MCF 10A (cell line): ENCODE data around the gene NAV3. TPM values are rescaled to one million over a fixed set of nuclear protein-coding genes. Genes with fewer than 3 reads are reported as not detected.
"Not testable (repeated sequence)": the region's sequence is repeated elsewhere in the genome, so short reads cannot be mapped to it uniquely, and the experiment has no call there.

Experiments
- BruUV-seq: library from RNA; stranded (reverse); fragments of 400-500 nt; replicated peaks from 2 replicates; lab custom pipeline; 2021; lab: Mats Ljungman, UMichigan
- CTCF ChIA-PET: fragments of 300-600 bp; sonication (Branson Sonifier 250); formaldehyde crosslinking; extraction: SDS; loops from one replicate; lab custom pipeline; 2021; ENCODE audit warnings: antibody characterized with exemption, inconsistent platforms; lab: Yijun Ruan, JAX
- POLR2A ChIA-PET: fragments of 300-600, 350-650 bp; sonication (Branson Sonifier 250); formaldehyde crosslinking; extraction: SDS; loops from one replicate; lab custom pipeline; 2020; ENCODE audit warnings: antibody characterized with exemption, inconsistent platforms; lab: Yijun Ruan, JAX
- DNase-seq: peaks from one replicate; pipeline ENCODE4 v3.0.0-alpha.2; 2018; ENCODE audit not compliant: unreplicated experiment
- H3K27ac Mint-ChIP-seq: one replicate; pipeline ENCODE4 v1.8.0; 2022; ENCODE audit warnings: mild to moderate bottlenecking, low read depth, mixed read lengths; ENCODE audit not compliant: unreplicated experiment
- H3K27me3 Mint-ChIP-seq: one replicate; pipeline ENCODE4 v1.8.0; 2022; ENCODE audit warnings: mixed read lengths; ENCODE audit not compliant: insufficient read depth, unreplicated experiment
- H3K36me3 Mint-ChIP-seq: one replicate; pipeline ENCODE4 v1.8.0; 2022; ENCODE audit warnings: mild to moderate bottlenecking, moderate library complexity, mixed read lengths; ENCODE audit not compliant: insufficient read depth, unreplicated experiment
- H3K4me1 Mint-ChIP-seq: one replicate; pipeline ENCODE4 v1.8.0; 2022; ENCODE audit warnings: mixed read lengths; ENCODE audit not compliant: insufficient read depth, unreplicated experiment
- H3K4me3 Mint-ChIP-seq: one replicate; pipeline ENCODE4 v1.8.0; 2022; ENCODE audit warnings: mild to moderate bottlenecking, moderate library complexity, mixed read lengths; ENCODE audit not compliant: unreplicated experiment
- H3K9me3 Mint-ChIP-seq: one replicate; pipeline ENCODE4 v1.8.0; 2022; ENCODE audit warnings: mixed read lengths; ENCODE audit not compliant: unreplicated experiment
- CTCF ChIP-seq: fragments of 200-600 bp; IDR thresholded peaks from one replicate; pipeline ENCODE4 v1.8.0; 2022; ENCODE audit warnings: antibody characterized with exemption, mild to moderate bottlenecking; ENCODE audit not compliant: unreplicated experiment
- intact Hi-C: fragments of 100-400 bp; cut with micrococcal nuclease; formaldehyde crosslinking; loops from 2 replicates; pipeline ENCODE4 v1.14.1; 2022
- total RNA-seq: library from RNA; stranded (reverse); gene quantifications from 2 replicates; pipeline ENCODE4 v1.2.3, GENCODE V29; 2022

NAV3 gene
- total RNA-seq, 1 experiment from 2014 or later, result 7.1 TPM

- POLR2A ChIA-PET, result interaction anchor here (0.7 kb wide), 1 partner anchor 15 kb away, joined by 3 read pairs; no protein-coding TSS in a partner anchor
- BruUV-seq, result no TSS peak
- Mint-ChIP-seq H3K36me3 (no peaks in the 10 kb centered on the region), H3K4me1 (peaks cover 5% of the 10 kb centered on the region), H3K27ac (no peak overlapping the region), H3K4me3 (no peak overlapping the region), H3K9me3 (peaks cover 2% of the 10 kb centered on the region), H3K27me3 (no peaks in the 10 kb centered on the region)
- DNase-seq, result no peak
- CTCF ChIA-PET, result no interaction called here
- intact Hi-C loops, result no loop called here
- TF ChIP-seq CTCF, result no peak
Measured at GRCh38 chr12:78249578-78249977, 418.9 kb downstream of the NAV3 start.

GRCh38 chr12:78257662-78258061, 427.0 kb downstream of the NAV3 start:
- H3K4me3 Mint-ChIP-seq, H3K4me1 Mint-ChIP-seq, H3K9me3 Mint-ChIP-seq, H3K36me3 Mint-ChIP-seq, intact Hi-C loops, BruUV-seq, H3K27ac Mint-ChIP-seq, POLR2A ChIA-PET, DNase-seq, H3K27me3 Mint-ChIP-seq: not testable (repeated sequence)
- CTCF ChIA-PET, result interaction anchor here (0.9 kb wide), 1 partner anchor 13 kb away, joined by 3 read pairs; no protein-coding TSS in a partner anchor

- intact Hi-C loops, result no loop called here
- Mint-ChIP-seq H3K4me1 (peaks cover 6% of the 10 kb centered on the region), H3K27me3 (no peaks in the 10 kb centered on the region), H3K36me3 (no peaks in the 10 kb centered on the region), H3K4me3 (no peak overlapping the region), H3K9me3 (no peaks in the 10 kb centered on the region), H3K27ac (no peak overlapping the region)
- DNase-seq, result no peak
- ChIA-PET POLR2A (no interaction called here), CTCF (interaction anchor here (0.6 to 1.4 kb wide), 3 partner anchors 14 to 115 kb away, joined by 3 to 7 read pairs (median 5); no protein-coding TSS in a partner anchor)
- BruUV-seq, result no TSS peak
- no peak for TF ChIP-seq CTCF
Measured at GRCh38 chr12:78260976-78261375, 430.3 kb downstream of the NAV3 start.

- peaks cover 6% of the 10 kb centered on the region for H3K4me1 Mint-ChIP-seq
- H3K36me3 Mint-ChIP-seq, result no peaks in the 10 kb centered on the region
- ChIA-PET CTCF (interaction anchor here (0.5 kb wide), 1 partner anchor 680 kb away, joined by 3 read pairs; no protein-coding TSS in a partner anchor), POLR2A (no interaction called here)
- no peak overlapping the region for H3K27ac Mint-ChIP-seq
- intact Hi-C loops, result no loop called here
- TF ChIP-seq CTCF, result no peak
- no peak for DNase-seq
- no peak overlapping the region for H3K4me3 Mint-ChIP-seq
- BruUV-seq, result no TSS peak
- no peaks in the 10 kb centered on the region for H3K9me3 Mint-ChIP-seq
- no peaks in the 10 kb centered on the region for H3K27me3 Mint-ChIP-seq
Measured at GRCh38 chr12:78261901-78262300, 431.2 kb downstream of the NAV3 start.
